Activated CD4-positive, alpha-beta memory T cell treated with anti-CD3 and anti-CD28 coated beads for 36 hours (primary cell): ENCODE results near the gene RALGAPA1. TPM values are rescaled to one million over a fixed set of nuclear protein-coding genes. Genes with fewer than 3 reads are reported as not detected.

Experiments used
- CTCF ChIA-PET: fragments of 350-600 bp; sonication (Branson Sonifier 250); formaldehyde crosslinking; loops from one replicate; lab custom pipeline; 2021; ENCODE audit warnings: antibody characterized with exemption, inconsistent platforms; lab: Charles Lee
- POLR2A ChIA-PET: fragments of 350-600 bp; sonication (Branson Sonifier 250); formaldehyde crosslinking; loops from one replicate; lab custom pipeline; 2021; ENCODE audit warnings: antibody characterized with exemption; lab: Charles Lee
- DNase-seq: peaks from one replicate; pipeline ENCODE4 v3.0.0-alpha.2; 2020
- H3K27ac Mint-ChIP-seq: one replicate; pipeline ENCODE4 v1.8.0; 2021; ENCODE audit warnings: mixed read lengths
- H3K27me3 Mint-ChIP-seq: one replicate; pipeline ENCODE4 v1.8.0; 2021; ENCODE audit warnings: mixed read lengths
- H3K36me3 Mint-ChIP-seq: one replicate; pipeline ENCODE4 v1.8.0; 2021; ENCODE audit warnings: mixed read lengths
- H3K4me1 Mint-ChIP-seq: one replicate; pipeline ENCODE4 v1.8.0; 2021; ENCODE audit warnings: low read depth, mixed read lengths
- H3K4me3 Mint-ChIP-seq: one replicate; pipeline ENCODE4 v1.8.0; 2021; ENCODE audit warnings: mild to moderate bottlenecking, mixed read lengths
- H3K9me3 Mint-ChIP-seq: one replicate; pipeline ENCODE4 v1.8.0; 2021; ENCODE audit warnings: mixed read lengths
- intact Hi-C: fragments of 100-400 bp; cut with micrococcal nuclease; formaldehyde crosslinking; loops from one replicate; pipeline ENCODE4 v1.15.1; 2023
- total RNA-seq, 2 experiments: library from RNA; stranded (reverse); gene quantifications; one replicate each; pipeline ENCODE4 v1.2.3, GENCODE V29; 2021

RALGAPA1 gene
- total RNA-seq, 2 experiments from 2014 or later, result 23.0 to 26.7 TPM

GRCh38 chr14:35725930-35726329 lies 83.2 kb downstream of the RALGAPA1 start:
- Mint-ChIP-seq H3K9me3 (no peaks in the 10 kb centered on the region), H3K4me3 (no peak overlapping the region), H3K27ac (no peak overlapping the region), H3K27me3 (no peaks in the 10 kb centered on the region), H3K4me1 (no peaks in the 10 kb centered on the region), H3K36me3 (peaks cover 15% of the 10 kb centered on the region)
- CTCF ChIA-PET, result no interaction called here
- DNase-seq, result no peak
- POLR2A ChIA-PET, result interaction anchor here (0.6 kb wide), 2 partner anchors 280 to 286 kb away, joined by 3 read pairs; no protein-coding TSS in a partner anchor
- intact Hi-C loops, result no loop called here

DNA sequence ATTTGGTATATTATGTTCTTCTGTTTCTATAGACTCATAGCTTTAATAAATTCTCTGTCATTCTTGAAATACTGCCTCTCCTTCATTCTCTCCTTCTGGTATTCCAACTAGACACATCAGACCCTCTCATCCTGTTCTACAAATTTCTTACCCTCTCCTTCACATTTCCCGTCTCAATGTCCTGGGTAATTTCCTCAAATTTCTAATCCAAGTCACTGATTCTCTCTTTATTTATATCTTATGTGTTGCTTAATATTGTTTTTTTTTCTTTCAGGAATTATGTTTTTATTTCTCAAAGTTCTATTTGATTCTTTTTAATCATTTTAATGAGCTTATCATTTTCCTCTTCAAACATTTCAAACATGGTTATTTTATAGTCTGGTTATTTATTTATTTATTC lies 94.0 kb downstream of the RALGAPA1 start:
- POLR2A ChIA-PET, result interaction anchor here (0.6 kb wide), 1 partner anchor 194 kb away, joined by 3 read pairs; no protein-coding TSS in a partner anchor

GRCh38 chr14:35712466-35712865 lies 96.6 kb downstream of the RALGAPA1 start:
- Mint-ChIP-seq H3K27ac (no peak overlapping the region), H3K4me3 (no peak overlapping the region), H3K4me1 (no peaks in the 10 kb centered on the region), H3K27me3 (no peaks in the 10 kb centered on the region), H3K36me3 (peaks cover 27% of the 10 kb centered on the region), H3K9me3 (no peaks in the 10 kb centered on the region)
- ChIA-PET CTCF (interaction anchor here (0.7 kb wide), 1 partner anchor 106 kb away, joined by 3 read pairs; no protein-coding TSS in a partner anchor), POLR2A (no interaction called here)
- no peak for DNase-seq
- intact Hi-C loops, result no loop called here

More for the DNA sequence above, 94.0 kb downstream of the RALGAPA1 start:
- DNase-seq, result no peak
- H3K4me1 Mint-ChIP-seq, result no peaks in the 10 kb centered on the region
- H3K9me3 Mint-ChIP-seq, result no peaks in the 10 kb centered on the region
- no peaks in the 10 kb centered on the region for H3K27me3 Mint-ChIP-seq
- intact Hi-C loops, result no loop called here
- peaks cover 22% of the 10 kb centered on the region for H3K36me3 Mint-ChIP-seq
- CTCF ChIA-PET, result interaction anchor here (0.6 kb wide), 1 partner anchor 239 kb away, joined by 3 read pairs; no protein-coding TSS in a partner anchor
- H3K27ac Mint-ChIP-seq, result no peak overlapping the region
- H3K4me3 Mint-ChIP-seq, result no peak overlapping the region

DNA sequence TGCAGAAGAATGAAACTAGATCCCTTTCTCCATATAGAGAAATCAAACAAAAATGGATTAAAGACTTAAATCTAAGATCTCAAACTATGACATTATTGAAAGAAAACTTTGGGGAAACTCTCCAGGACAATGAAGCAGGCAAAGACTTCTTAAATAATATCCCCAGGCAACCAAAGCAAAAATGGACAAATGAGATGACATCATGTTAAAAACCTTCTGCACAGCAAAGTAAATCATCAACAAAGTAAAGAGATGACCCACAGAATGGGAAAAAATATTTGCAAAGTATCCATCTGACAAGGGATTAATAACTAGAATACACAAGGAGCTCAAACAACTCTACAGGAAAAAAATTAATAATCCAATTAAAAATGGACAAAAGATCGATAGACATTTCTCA lies 101.0 kb downstream of the RALGAPA1 start:
- no peaks in the 10 kb centered on the region for H3K27me3 Mint-ChIP-seq
- H3K4me3 Mint-ChIP-seq, result no peak overlapping the region
- no peak for DNase-seq
- POLR2A ChIA-PET, result no interaction called here
- CTCF ChIA-PET, result interaction anchor here (0.8 kb wide), 1 partner anchor 8 kb away, joined by 3 read pairs; no protein-coding TSS in a partner anchor
- peaks cover 4% of the 10 kb centered on the region for H3K4me1 Mint-ChIP-seq
- peaks cover 15% of the 10 kb centered on the region for H3K36me3 Mint-ChIP-seq
- intact Hi-C loops, result no loop called here
- H3K9me3 Mint-ChIP-seq, result no peaks in the 10 kb centered on the region
- H3K27ac Mint-ChIP-seq, result no peak overlapping the region

DNA sequence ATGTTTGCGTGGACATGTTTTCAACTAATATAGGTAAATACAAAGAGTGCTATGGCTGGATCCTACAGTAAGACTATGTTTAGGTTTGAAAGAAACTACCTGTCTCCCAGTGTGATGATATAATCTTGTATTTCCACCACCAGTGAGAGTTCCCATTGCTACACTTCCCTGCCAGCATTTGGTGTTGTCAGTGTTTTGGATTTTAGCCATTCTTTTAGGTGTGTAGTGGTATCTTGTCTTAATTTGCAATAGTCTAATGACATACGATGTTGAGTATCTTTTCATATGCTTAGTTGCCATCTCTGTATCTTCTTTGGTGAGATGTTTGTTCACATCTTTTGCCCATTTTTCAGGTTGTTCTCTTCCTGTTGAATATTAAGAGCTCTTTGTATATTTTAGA lies 103.5 kb downstream of the RALGAPA1 start:
- DNase-seq, result no peak
- Mint-ChIP-seq H3K27me3 (no peaks in the 10 kb centered on the region), H3K36me3 (peaks cover 8% of the 10 kb centered on the region), H3K9me3 (no peaks in the 10 kb centered on the region), H3K27ac (no peak overlapping the region), H3K4me1 (peaks cover 4% of the 10 kb centered on the region), H3K4me3 (no peak overlapping the region)
- ChIA-PET CTCF (interaction anchor here (1.4 kb wide), 1 partner anchor 109 kb away, joined by 4 read pairs; no protein-coding TSS in a partner anchor), POLR2A (no interaction called here)
- intact Hi-C loops, result no loop called here

- CTCF ChIA-PET, result interaction anchor here (1.4 kb wide), 1 partner anchor 110 kb away, joined by 4 read pairs; no protein-coding TSS in a partner anchor
- Mint-ChIP-seq H3K4me1 (peaks cover 4% of the 10 kb centered on the region), H3K9me3 (no peaks in the 10 kb centered on the region), H3K36me3 (peaks cover 8% of the 10 kb centered on the region), H3K27ac (peak overlapping the region; percentile 21), H3K27me3 (no peaks in the 10 kb centered on the region), H3K4me3 (no peak overlapping the region)
- intact Hi-C loops, result no loop called here
- no peak for DNase-seq
- POLR2A ChIA-PET, result no interaction called here
These were observed 104.2 kb downstream of the RALGAPA1 start for GRCh38 chr14:35704793-35705493.

GRCh38 chr14:35701531-35701930 lies 107.6 kb downstream of the RALGAPA1 start:
- POLR2A ChIA-PET, result no interaction called here
- Mint-ChIP-seq H3K27me3 (no peaks in the 10 kb centered on the region), H3K27ac (no peak overlapping the region), H3K4me3 (no peak overlapping the region), H3K4me1 (peaks cover 9% of the 10 kb centered on the region), H3K36me3 (peaks cover 5% of the 10 kb centered on the region), H3K9me3 (no peaks in the 10 kb centered on the region)
- no peak for DNase-seq
- intact Hi-C loops, result no loop called here
- CTCF ChIA-PET, result no interaction called here

GRCh38 chr14:35699791-35700444 lies 109.2 kb downstream of the RALGAPA1 start:
- H3K4me1 Mint-ChIP-seq, result peaks cover 6% of the 10 kb centered on the region
- no peak overlapping the region for H3K4me3 Mint-ChIP-seq
- ChIA-PET CTCF (interaction anchor here (1.0 kb wide), 1 partner anchor 9 kb away, joined by 3 read pairs; no protein-coding TSS in a partner anchor), POLR2A (no interaction called here)
- intact Hi-C loops, result no loop called here
- no peaks in the 10 kb centered on the region for H3K9me3 Mint-ChIP-seq
- H3K36me3 Mint-ChIP-seq, result peaks cover 2% of the 10 kb centered on the region
- H3K27ac Mint-ChIP-seq, result no peak overlapping the region
- no peaks in the 10 kb centered on the region for H3K27me3 Mint-ChIP-seq
- DNase-seq, result no peak

GRCh38 chr14:35696575-35696974 lies 112.5 kb downstream of the RALGAPA1 start:
- Mint-ChIP-seq H3K36me3 (peaks cover 2% of the 10 kb centered on the region), H3K27ac (no peak overlapping the region), H3K4me1 (peaks cover 6% of the 10 kb centered on the region), H3K27me3 (no peaks in the 10 kb centered on the region), H3K9me3 (no peaks in the 10 kb centered on the region), H3K4me3 (no peak overlapping the region)
- intact Hi-C loops, result no loop called here
- ChIA-PET CTCF (interaction anchor here (2.5 kb wide), 1 partner anchor 9 kb away, joined by 9 read pairs; no protein-coding TSS in a partner anchor), POLR2A (no interaction called here)
- no peak for DNase-seq

- no peak for DNase-seq
- H3K27me3 Mint-ChIP-seq, result no peaks in the 10 kb centered on the region
- POLR2A ChIA-PET, result no interaction called here
- H3K4me1 Mint-ChIP-seq, result peaks cover 6% of the 10 kb centered on the region
- no peak overlapping the region for H3K27ac Mint-ChIP-seq
- intact Hi-C loops, result no loop called here
- no peaks in the 10 kb centered on the region for H3K9me3 Mint-ChIP-seq
- no peak overlapping the region for H3K4me3 Mint-ChIP-seq
- CTCF ChIA-PET, result interaction anchor here (2.5 kb wide), 1 partner anchor 9 kb away, joined by 9 read pairs; no protein-coding TSS in a partner anchor
- peaks cover 2% of the 10 kb centered on the region for H3K36me3 Mint-ChIP-seq
These were observed 113.0 kb downstream of the RALGAPA1 start for GRCh38 chr14:35696119-35696518.

DNA sequence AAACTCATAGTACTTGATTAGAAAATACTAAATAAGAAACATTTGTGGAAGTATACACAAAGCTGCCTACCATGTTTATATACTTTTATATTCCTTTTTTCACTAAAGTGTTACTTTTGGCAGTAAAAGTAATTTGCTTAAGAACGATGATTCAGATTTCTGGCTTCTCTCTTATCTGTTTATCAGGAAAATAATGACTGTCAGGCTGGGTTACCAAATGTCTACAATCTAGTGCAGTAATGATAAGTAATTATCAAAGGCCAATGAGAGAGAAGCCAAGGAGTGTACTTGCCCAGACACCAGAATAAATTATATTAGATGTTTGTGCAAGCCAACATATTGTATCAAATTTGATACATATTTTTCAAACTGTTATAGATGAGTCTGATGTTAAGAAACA lies 113.4 kb downstream of the RALGAPA1 start:
- Mint-ChIP-seq H3K4me3 (no peak overlapping the region), H3K4me1 (peaks cover 6% of the 10 kb centered on the region), H3K9me3 (no peaks in the 10 kb centered on the region), H3K36me3 (peaks cover 2% of the 10 kb centered on the region), H3K27me3 (no peaks in the 10 kb centered on the region), H3K27ac (no peak overlapping the region)
- DNase-seq, result no peak
- POLR2A ChIA-PET, result no interaction called here
- intact Hi-C loops, result no loop called here
- CTCF ChIA-PET, result interaction anchor here (2.5 kb wide), 1 partner anchor 8 kb away, joined by 9 read pairs; no protein-coding TSS in a partner anchor

DNA sequence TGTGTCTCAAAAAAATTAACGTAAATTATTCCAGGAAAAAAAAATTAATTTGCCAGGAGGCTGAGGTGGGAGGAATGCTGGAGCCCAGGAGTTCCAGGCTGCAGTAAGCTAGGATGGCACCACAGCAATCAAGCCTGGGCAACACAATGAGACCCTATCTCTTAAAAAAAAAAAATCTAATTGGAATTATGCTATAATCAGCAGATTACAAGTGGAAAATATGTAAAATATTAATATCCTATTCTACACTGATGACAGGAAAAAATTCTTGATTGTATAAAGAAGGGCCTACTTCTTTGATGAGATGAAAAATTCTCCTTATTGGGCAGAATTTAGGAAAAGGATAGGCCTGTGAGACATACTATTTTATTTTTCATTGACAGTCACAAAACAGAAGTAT lies 114.0 kb downstream of the RALGAPA1 start:
- peaks cover 2% of the 10 kb centered on the region for H3K36me3 Mint-ChIP-seq
- POLR2A ChIA-PET, result no interaction called here
- intact Hi-C loops, result no loop called here
- H3K4me1 Mint-ChIP-seq, result peaks cover 6% of the 10 kb centered on the region
- H3K27ac Mint-ChIP-seq, result no peak overlapping the region
- no peaks in the 10 kb centered on the region for H3K27me3 Mint-ChIP-seq
- CTCF ChIA-PET, result interaction anchor here (2.1 to 2.5 kb wide), 2 partner anchors 8 to 256 kb away, joined by 4 to 9 read pairs; no protein-coding TSS in a partner anchor
- H3K4me3 Mint-ChIP-seq, result no peak overlapping the region
- no peaks in the 10 kb centered on the region for H3K9me3 Mint-ChIP-seq
- no peak for DNase-seq
